Transverse colon (tissue), 4 donors: Measurements from ENCODE around the gene GTPBP1. TPM values are rescaled to one million over a fixed set of nuclear protein-coding genes. Genes with fewer than 3 reads are reported as not detected.

ENCODE experiments used
- DNase-seq: peaks from one replicate; pipeline ENCODE4 v3.0.0-alpha.2; 2019
- H3K27ac ChIP-seq, 4 donors: fragments of 200-600 bp; sonication (generic); 2 replicates each; pipeline ENCODE4 v1.5.1; 2016 to 2018; ENCODE audit warnings: inconsistent platforms in 4 of 4
- H3K27me3 ChIP-seq: fragments of 200-600 bp; sonication (generic); 2 replicates; pipeline ENCODE4 v1.5.1; 2017; ENCODE audit warnings: inconsistent platforms
- H3K36me3 ChIP-seq, 4 donors: fragments of 200-600 bp; sonication (generic); 2 replicates each; pipeline ENCODE4 v1.5.1; 2017 to 2019; ENCODE audit warnings: inconsistent platforms in 4 of 4
- H3K4me1 ChIP-seq, 4 donors: fragments of 200-600 bp; sonication (generic); 2 replicates each; pipeline ENCODE4 v1.5.1; 2017 to 2020; ENCODE audit warnings: inconsistent platforms in 4 of 4
- H3K4me3 ChIP-seq, 4 donors: fragments of 200-600 bp; sonication (generic); 1 replicate in 1 of 4; 2 replicates in 3 of 4; pipeline versions ENCODE4 v1.5.1 to v1.6.1; 2017 to 2019; ENCODE audit warnings: inconsistent platforms in 4 of 4
- H3K9me3 ChIP-seq, 2 donors: fragments of 200-600 bp; sonication (generic); 2 replicates each; pipeline ENCODE4 v1.5.1; 2017 to 2019; ENCODE audit warnings: inconsistent platforms in 2 of 2
- EP300 ChIP-seq: sonication (generic); formaldehyde crosslinking; IDR thresholded peaks from one replicate; pipeline ENCODE4 v1.6.1; 2017; ENCODE audit warnings: antibody characterized with exemption, low read depth
- POLR2A ChIP-seq: fragments of 450-650 bp; IDR thresholded peaks from one replicate; pipeline ENCODE4 v1.6.1; 2016; ENCODE audit warnings: antibody characterized with exemption, mild to moderate bottlenecking, moderate library complexity
- POLR2AphosphoS5 ChIP-seq, 3 donors: sonication (generic); formaldehyde crosslinking; IDR thresholded peaks; one replicate each; pipeline ENCODE4 v1.6.1; 2016; ENCODE audit warnings: antibody characterized with exemption in 3 of 3
- WGBS, 2 donors: methylation state at CpG; one replicate each; pipeline ENCODE4 v1.1.5; 2018; ENCODE audit warnings: low coverage in 1 of 2; 5-methylcytosine and 5-hydroxymethylcytosine counted together
- in situ Hi-C, 4 donors: fragments of 200-750 bp; cut with MboI; loops; one replicate each; pipeline versions ENCODE4 v1.15.0 to v1.15.1; 2017; ENCODE audit warnings: low sequenced_read_pairs in 3 of 4, low pct_ligation_motif_present in 1 of 4, low pct_unique_long_range_greater_than_20kb in 1 of 4
- intact Hi-C: fragments of 100-400 bp; cut with DNase I; formaldehyde crosslinking; loops from one replicate; pipeline ENCODE4 v1.15.1; 2023; ENCODE audit warnings: low total_unique reads
- total RNA-seq, 4 donors: library from RNA; depleted of rRNA; stranded (reverse); fragments of >200 nt; gene quantifications; one replicate each; pipeline ENCODE4 v1.1.0, GENCODE V29; 2016
- TF ChIP-seq, protein P1 (sequence below), 5 experiments: fragments of 200-600 bp in 3 of 5; fragments of 450-650 bp in 2 of 5; sonication (generic) in 3 of 5; IDR thresholded peaks; 1 replicate in 2 of 5; 2 replicates in 3 of 5; pipeline ENCODE4 v1.5.1; 2016 to 2017; ENCODE audit warnings: antibody characterized with exemption in 5 of 5, inconsistent platforms in 3 of 5, mild to moderate bottlenecking in 2 of 5, moderate library complexity in 1 of 5

The GTPBP1 gene
- total RNA-seq, 4 donors from 2014 or later, result 51.5 to 84.9 (median 77.6) TPM

DNA sequence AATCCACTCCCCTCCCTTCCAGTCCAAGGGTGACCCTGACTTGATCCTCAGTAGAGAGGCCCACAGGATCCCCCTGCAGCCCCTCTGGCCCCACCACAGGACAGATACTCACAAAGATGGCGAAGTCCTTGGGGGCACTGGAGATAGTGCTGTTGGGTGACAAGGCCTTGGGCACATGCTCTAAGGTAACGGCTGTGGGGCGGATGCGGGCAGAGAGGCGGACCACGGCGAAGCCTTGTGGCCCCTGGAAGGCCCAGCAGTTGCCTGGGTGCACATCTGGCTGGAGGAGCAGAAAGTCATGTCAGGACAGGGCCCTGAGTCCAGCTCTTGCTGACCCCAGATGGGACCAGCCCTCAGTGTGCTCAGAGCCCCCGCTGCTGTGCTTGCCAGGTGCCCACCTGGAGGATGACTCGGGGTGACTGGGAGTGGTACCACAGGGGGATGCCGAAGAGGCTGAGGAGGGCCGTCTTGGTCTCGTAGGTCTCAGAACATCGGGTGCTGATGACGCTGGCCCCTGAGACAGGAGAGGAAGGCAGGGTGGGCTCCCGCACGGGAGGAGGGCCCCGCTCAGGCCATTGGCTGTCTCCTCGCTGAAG, 32.8 kb downstream of the GTPBP1 start:
- Histone ChIP-seq H3K27me3 (no peaks in the 10 kb centered on the region), H3K4me3 (no peak overlapping the region), H3K9me3 (no peaks in the 10 kb centered on the region), H3K27ac (no peak overlapping the region), H3K4me1 (peaks cover 6 to 13% (median 11%) of the 10 kb centered on the region in 4 donors), H3K36me3 (peaks cover 0 to 74% (median 41%) of the 10 kb centered on the region in 4 donors)
- intact Hi-C loops, result no loop called here
- DNase-seq, result no peak
- in situ Hi-C loops, result no loop called here
- TF ChIP-seq, protein P1, sequence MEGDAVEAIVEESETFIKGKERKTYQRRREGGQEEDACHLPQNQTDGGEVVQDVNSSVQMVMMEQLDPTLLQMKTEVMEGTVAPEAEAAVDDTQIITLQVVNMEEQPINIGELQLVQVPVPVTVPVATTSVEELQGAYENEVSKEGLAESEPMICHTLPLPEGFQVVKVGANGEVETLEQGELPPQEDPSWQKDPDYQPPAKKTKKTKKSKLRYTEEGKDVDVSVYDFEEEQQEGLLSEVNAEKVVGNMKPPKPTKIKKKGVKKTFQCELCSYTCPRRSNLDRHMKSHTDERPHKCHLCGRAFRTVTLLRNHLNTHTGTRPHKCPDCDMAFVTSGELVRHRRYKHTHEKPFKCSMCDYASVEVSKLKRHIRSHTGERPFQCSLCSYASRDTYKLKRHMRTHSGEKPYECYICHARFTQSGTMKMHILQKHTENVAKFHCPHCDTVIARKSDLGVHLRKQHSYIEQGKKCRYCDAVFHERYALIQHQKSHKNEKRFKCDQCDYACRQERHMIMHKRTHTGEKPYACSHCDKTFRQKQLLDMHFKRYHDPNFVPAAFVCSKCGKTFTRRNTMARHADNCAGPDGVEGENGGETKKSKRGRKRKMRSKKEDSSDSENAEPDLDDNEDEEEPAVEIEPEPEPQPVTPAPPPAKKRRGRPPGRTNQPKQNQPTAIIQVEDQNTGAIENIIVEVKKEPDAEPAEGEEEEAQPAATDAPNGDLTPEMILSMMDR (IDR thresholded peaks at IDR 0.05), result no peak
- TF ChIP-seq EP300 (no peak), POLR2A (no peak)
- 95% methylated on average over 8 of the region's 18 CpGs; no CpG with 5 or more reads in 1 of the 2 donors for WGBS, 2 donors

DNA sequence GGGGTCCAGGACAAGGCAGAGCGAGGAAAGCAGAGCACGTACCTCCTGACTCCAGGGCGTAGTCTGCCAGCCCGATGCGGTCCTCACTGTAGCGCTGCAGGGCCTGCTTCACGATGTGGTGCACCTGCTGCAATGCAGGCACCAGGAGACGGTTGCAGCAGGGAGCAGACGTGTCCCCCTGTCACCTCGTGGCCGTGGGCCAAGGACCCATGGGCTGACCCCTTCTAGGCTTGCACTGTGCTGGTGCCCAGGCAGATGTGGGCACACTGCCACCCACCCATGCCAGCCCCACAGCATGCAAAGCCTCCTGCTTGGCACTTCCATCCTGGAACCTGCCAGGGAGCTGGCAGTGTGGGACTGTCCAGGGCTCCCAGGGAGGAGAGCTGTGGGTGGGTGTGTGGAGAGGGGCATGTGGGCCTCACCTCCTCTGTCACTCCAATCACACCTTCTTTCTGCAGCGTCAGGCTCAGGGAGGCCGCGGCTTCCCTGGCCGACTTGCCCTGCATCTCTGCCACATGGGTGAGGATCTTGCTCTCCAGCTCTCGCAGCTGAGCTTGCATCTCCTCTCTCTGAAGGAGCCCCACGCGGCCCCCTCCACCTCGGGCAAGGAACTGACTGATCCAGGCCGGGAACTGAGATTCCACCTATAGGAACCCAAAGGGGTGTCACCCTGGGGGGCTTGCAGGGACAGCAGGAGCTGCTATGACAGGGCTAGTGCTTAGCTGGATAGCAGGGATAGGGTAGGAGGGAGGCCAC, 33.7 kb downstream of the GTPBP1 start:
- TF ChIP-seq EP300, result no peak
- no peak for TF ChIP-seq POLR2A
- TF ChIP-seq, protein P1 (IDR thresholded peaks at IDR 0.05), result no peak
- no peak for TF ChIP-seq POLR2AphosphoS5 (IDR thresholded peaks at IDR 0.05)
- Histone ChIP-seq H3K9me3 (no peaks in the 10 kb centered on the region), H3K27ac (no peak overlapping the region), H3K27me3 (no peaks in the 10 kb centered on the region), H3K4me1 (peaks cover 0 to 4% (median 2%) of the 10 kb centered on the region in 4 donors), H3K36me3 (peaks cover 0 to 83% (median 46%) of the 10 kb centered on the region in 4 donors), H3K4me3 (no peak overlapping the region)
- DNase-seq, result no peak
- WGBS, 2 donors, result 92% methylated on average over 17 of the region's 20 CpGs; no CpG with 5 or more reads in 1 of the 2 donors
- in situ Hi-C loops, result no loop called here
- intact Hi-C loops, result no loop called here

DNA sequence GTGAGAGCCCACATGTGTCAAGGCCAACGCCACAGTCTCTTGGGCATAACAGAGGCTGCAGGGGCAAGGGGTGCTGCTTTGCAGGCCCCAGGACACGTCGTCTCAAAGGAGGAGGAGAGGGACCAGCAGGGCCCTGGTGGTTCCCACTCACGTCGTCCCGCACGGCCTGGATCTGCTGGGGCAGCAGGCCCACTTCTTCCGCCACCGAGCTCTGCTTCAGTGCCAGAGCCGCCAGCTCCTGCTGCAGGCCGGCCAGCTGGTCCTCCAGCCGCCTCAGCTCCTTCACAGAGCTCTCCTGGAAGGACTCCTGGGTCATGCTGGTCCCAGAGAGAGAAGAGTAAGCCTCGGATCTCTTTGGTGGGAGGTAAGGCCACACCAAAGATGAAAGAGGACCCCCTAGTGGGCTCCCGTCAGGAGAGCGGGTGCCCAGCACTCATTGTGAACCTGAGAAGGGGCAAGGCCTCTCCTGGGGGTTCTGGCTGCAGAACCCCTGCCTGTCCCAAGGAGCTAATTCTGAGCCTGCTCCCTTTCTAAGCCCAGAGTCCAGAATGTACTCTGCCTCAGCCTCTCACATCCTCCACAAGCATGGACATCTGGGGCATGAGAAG, 34.5 kb downstream of the GTPBP1 start:
- H3K27ac ChIP-seq, result no peak overlapping the region
- intact Hi-C loops, result no loop called here
- H3K9me3 ChIP-seq, result no peaks in the 10 kb centered on the region
- in situ Hi-C loops, result no loop called here
- no peak for DNase-seq
- H3K36me3 ChIP-seq, result peaks cover 0 to 90% (median 48%) of the 10 kb centered on the region in 4 donors
- TF ChIP-seq, protein P1 (IDR thresholded peaks at IDR 0.05), result no peak
- no peaks in the 10 kb centered on the region for H3K27me3 ChIP-seq
- H3K4me3 ChIP-seq, result no peak overlapping the region
- no peaks in the 10 kb centered on the region for H3K4me1 ChIP-seq
- 94% methylated on average over 15 of the region's 15 CpGs; no CpG with 5 or more reads in 1 of the 2 donors for WGBS, 2 donors

DNA sequence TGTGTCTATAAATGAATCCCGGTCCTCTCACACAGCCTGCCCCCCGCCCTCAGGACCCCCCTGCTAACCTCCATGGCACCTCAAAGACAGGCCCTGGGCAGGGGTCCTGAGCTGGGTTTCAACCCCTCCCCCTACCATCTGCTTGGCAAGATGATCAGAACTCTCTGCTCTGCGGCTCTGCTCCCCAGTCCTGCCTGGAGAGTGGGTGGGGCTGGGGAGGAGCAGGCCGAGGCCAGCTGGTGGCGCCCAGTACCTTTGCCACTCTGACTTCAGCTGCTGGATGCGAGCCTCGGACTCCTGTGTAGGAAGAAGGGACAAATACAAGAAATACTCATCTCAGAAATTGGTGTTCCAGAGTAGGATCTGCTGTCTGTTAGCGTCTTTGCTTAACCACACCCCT, 35.0 kb downstream of the GTPBP1 start:
- no peak overlapping the region for H3K27ac ChIP-seq
- TF ChIP-seq, protein P1 (IDR thresholded peaks at IDR 0.05), result no peak
- TF ChIP-seq POLR2A (no peak), POLR2AphosphoS5 (IDR thresholded peaks at IDR 0.05) (no peak), EP300 (no peak)
- in situ Hi-C loops, result no loop called here
- intact Hi-C loops, result no loop called here
- H3K27me3 ChIP-seq, result no peaks in the 10 kb centered on the region
- peaks cover 0 to 95% (median 48%) of the 10 kb centered on the region in 4 donors for H3K36me3 ChIP-seq
- H3K4me3 ChIP-seq, result no peak overlapping the region
- peaks cover 0 to under 1% (median 0%) of the 10 kb centered on the region in 4 donors for H3K4me1 ChIP-seq
- WGBS, 2 donors, result 77 to 92% methylated on average over 4 to 8 of the region's 8 CpGs
- no peak for DNase-seq
- no peaks in the 10 kb centered on the region for H3K9me3 ChIP-seq
